Thoracic aorta (tissue), 2 donors: ENCODE results near the gene SRGN. TPM values are rescaled to one million over a fixed set of nuclear protein-coding genes. Genes with fewer than 3 reads are reported as not detected.

Source experiments
- ATAC-seq: fragments of 150-250 bp; one replicate; pipeline ENCODE4 v1.8.0; 2017; ENCODE audit warnings: low read depth; ENCODE audit not compliant: insufficient number of reproducible peaks, low FRiP score
- DNase-seq: peaks from one replicate; pipeline ENCODE4 v3.0.0-alpha.2; 2020; ENCODE audit warnings: low spot score
- H3K27ac ChIP-seq, 2 donors: fragments of 200-600 bp; sonication (generic); 1 replicate in 1 of 2; 2 replicates in 1 of 2; pipeline ENCODE4 v1.5.1; 2016; ENCODE audit warnings: mild to moderate bottlenecking in 2 of 2, moderate library complexity in 2 of 2
- H3K27me3 ChIP-seq: fragments of 200-600 bp; sonication (generic); replicated peaks from 2 replicates; pipeline ENCODE4 v1.6.0; 2016; ENCODE audit warnings: mild to moderate bottlenecking; ENCODE audit not compliant: insufficient read depth
- H3K36me3 ChIP-seq: fragments of 200-600 bp; sonication (generic); one replicate; pipeline ENCODE4 v1.5.1; 2016
- H3K4me1 ChIP-seq, 2 donors: fragments of 200-600 bp; sonication (generic); 1 replicate in 1 of 2; 2 replicates in 1 of 2; pipeline versions ENCODE4 v1.5.1 to v1.6.0; 2016; ENCODE audit warnings: low read depth in 2 of 2, mild to moderate bottlenecking in 1 of 2; ENCODE audit not compliant: control insufficient read depth in 1 of 2
- H3K4me3 ChIP-seq: fragments of 200-600 bp; sonication (generic); 2 replicates; pipeline ENCODE4 v1.5.1; 2016; ENCODE audit warnings: mild to moderate bottlenecking
- H3K9me3 ChIP-seq: fragments of 200-600 bp; sonication (generic); 2 replicates; pipeline ENCODE4 v1.5.1; 2016
- total RNA-seq, 2 donors: library from RNA; depleted of rRNA; stranded (reverse); fragments of >200 nt; gene quantifications; one replicate each; pipeline versions ENCODE4 v1.1.0 to v1.2.3, GENCODE V29; 2016
- TF ChIP-seq, protein P1 (sequence below): fragments of 200-600 bp; sonication (generic); IDR thresholded peaks from one replicate; pipeline ENCODE4 v1.5.1; 2019; ENCODE audit warnings: antibody characterized with exemption

The SRGN gene
- total RNA-seq, 2 donors from 2014 or later: 200 to 227 TPM

DNA sequence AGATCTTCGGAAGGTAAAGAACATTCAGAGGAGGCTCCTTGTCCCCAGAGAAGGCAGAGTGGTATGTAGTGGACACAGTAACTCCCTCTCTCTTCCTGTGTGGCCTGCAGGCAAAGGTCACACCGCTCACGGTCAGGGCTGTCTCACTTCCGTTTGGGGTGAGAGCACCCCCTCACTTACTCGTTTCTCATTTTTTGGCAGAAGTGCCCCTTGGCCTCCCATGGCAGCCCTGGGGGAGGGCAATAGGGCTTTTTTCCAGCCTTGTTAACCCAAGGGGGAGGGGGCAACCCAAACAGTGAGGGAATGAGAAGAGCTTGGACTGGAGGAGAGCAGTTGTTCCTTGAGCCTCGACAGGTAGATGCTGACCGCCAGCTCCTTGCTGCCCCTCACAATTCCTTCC, 31.8 kb upstream of the SRGN start:
- DNase-seq (no peak), ATAC-seq (no peak)
- Histone ChIP-seq H3K4me1 (peaks cover 0 to 5% of the 10 kb centered on the region in 2 donors), H3K27me3 (no peaks in the 10 kb centered on the region), H3K4me3 (no peak overlapping the region), H3K27ac (no peak overlapping the region), H3K9me3 (no peaks in the 10 kb centered on the region), H3K36me3 (no peaks in the 10 kb centered on the region)
- TF ChIP-seq, protein P1, sequence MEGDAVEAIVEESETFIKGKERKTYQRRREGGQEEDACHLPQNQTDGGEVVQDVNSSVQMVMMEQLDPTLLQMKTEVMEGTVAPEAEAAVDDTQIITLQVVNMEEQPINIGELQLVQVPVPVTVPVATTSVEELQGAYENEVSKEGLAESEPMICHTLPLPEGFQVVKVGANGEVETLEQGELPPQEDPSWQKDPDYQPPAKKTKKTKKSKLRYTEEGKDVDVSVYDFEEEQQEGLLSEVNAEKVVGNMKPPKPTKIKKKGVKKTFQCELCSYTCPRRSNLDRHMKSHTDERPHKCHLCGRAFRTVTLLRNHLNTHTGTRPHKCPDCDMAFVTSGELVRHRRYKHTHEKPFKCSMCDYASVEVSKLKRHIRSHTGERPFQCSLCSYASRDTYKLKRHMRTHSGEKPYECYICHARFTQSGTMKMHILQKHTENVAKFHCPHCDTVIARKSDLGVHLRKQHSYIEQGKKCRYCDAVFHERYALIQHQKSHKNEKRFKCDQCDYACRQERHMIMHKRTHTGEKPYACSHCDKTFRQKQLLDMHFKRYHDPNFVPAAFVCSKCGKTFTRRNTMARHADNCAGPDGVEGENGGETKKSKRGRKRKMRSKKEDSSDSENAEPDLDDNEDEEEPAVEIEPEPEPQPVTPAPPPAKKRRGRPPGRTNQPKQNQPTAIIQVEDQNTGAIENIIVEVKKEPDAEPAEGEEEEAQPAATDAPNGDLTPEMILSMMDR: no peak

DNA sequence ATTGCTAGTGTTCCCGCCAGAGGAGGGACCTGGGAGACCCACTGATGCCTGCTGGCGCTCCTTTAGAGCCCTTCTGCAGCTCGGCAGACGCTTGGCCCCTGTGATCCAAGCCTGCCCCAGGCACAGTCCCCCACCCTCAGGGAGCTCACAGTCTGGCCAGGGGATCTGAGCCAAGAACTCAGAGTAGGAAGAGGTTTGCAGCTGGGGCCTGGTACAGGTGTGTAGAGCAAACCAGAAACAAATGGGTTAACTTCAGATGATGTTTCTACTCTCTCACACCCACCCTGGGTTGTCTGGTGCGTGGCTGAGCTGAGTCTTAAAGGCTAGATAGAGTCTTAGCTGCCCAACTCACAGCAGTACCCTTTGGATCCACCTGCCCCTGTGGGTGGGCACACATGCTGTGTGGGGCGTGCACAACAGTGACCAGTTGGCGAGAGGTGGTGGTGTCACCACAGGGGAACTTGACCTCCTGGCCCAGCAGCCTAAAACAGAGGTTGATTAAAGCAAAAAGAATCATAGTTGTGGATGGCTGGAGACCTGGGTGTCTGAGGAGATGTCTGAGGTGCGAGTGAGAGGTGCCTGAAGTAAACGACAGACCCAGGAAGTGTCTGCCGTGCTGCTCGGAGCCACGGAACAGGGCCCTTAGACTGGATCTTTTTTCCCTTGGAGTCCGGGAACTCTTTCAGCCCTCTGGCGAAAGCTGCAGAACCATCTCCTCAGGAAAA, 31.2 kb upstream of the SRGN start:
- ATAC-seq (no peak), DNase-seq (no peak)
- Histone ChIP-seq H3K36me3 (no peaks in the 10 kb centered on the region), H3K27me3 (no peaks in the 10 kb centered on the region), H3K4me3 (no peak overlapping the region), H3K9me3 (no peaks in the 10 kb centered on the region), H3K27ac (no peak overlapping the region), H3K4me1 (peaks cover under 1 to 9% of the 10 kb centered on the region in 2 donors)
- TF ChIP-seq, protein P1: no peak

DNA sequence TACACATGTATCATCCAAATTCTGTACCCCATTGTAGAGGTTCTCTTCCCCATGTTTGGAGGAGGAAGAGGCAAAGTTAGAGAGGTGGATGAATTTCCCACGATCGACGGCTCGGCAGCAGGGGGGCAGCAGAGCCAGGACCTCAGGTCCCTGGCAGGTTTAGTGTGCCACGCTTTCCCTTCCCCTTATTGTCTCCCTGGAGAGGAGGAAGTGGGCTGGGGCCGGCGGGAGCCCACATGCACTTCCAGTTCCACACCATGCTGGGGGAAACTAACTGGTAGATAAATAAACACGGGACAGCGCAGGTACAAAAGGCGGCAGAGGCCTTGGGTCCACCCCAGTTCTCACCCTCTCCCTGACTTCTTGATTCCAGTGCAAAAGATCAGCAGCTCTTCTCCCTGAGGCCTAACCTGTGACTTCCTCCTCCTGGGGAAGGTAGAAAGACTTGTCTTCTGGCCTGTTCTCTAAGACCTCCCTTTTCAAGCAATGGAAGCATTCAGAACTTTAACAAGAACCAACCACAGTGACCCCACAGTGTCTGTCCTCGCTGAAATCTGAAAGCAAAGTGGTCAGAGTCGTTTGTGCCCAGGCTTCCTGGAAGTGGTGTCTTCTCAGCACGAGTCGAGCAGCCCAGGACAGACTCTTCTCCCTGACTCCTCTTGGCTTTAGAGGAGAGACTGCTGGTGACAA, 30.5 kb upstream of the SRGN start:
- TF ChIP-seq, protein P1: no peak
- Histone ChIP-seq H3K36me3 (no peaks in the 10 kb centered on the region), H3K4me1 (peaks cover 8 to 16% of the 10 kb centered on the region in 2 donors), H3K4me3 (no peak overlapping the region), H3K27ac (peak overlapping the region in 1 of 2 donors; percentile 37), H3K27me3 (no peaks in the 10 kb centered on the region), H3K9me3 (no peaks in the 10 kb centered on the region)
- no peak for DNase-seq
- ATAC-seq: no peak

DNA sequence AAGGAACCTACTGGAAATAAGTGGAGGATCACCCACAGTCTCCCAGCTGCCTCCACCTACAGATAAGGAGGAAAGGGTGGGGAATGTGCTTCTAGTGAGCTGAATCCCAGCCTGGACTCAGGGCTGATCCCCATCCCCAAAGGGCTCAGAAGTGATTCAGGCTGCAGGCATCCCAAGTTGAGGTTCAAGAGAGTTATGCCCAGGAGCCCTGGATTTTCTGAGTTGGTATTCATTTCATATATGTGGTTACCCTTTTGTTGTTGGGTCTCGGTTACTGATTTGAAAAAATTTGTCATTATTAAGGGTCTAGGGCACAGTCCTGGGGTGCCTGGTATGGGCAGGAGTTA, 30.0 kb upstream of the SRGN start:
- Histone ChIP-seq H3K36me3 (no peaks in the 10 kb centered on the region), H3K9me3 (no peaks in the 10 kb centered on the region), H3K4me1 (peaks cover 10 to 17% of the 10 kb centered on the region in 2 donors), H3K27me3 (no peaks in the 10 kb centered on the region), H3K27ac (peak overlapping the region in 1 of 2 donors; percentile 37), H3K4me3 (no peak overlapping the region)
- ATAC-seq: no peak
- TF ChIP-seq, protein P1: no peak
- DNase-seq: no peak

DNA sequence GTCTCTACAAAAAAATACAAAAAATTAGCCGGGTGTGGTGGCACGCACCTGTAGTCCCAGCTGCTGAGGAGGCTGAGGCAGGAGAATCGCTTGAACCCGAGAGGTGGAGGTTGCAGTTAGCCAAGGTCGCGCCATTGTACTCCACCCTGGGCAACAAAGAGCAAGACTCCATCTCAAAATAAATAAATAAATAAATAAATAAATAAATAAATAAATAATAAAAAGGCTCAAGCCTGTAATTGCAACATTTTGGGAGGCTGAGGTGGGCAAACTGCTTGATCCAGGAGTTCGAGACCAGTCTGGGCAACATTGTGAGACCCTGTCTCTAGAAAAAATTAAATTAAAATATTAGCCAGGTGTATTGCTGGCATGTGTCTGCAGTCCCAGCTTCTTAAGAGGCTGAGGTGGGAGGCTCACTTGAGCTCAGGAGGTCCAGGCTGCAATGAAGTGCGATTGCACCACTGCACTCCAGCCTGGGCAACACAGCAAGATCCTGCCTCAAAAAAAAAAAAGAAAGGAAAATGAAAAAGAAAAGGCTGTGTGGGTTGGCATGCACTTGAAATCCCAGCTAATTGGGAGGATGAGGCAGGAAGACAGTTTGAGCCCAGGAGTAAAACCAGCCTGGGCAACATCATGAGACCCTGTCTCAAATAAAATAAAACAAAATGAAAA, 27.6 kb upstream of the SRGN start:
- no peaks in the 10 kb centered on the region for H3K9me3 ChIP-seq
- no peaks in the 10 kb centered on the region for H3K27me3 ChIP-seq
- TF ChIP-seq, protein P1: no peak
- no peaks in the 10 kb centered on the region for H3K36me3 ChIP-seq
- H3K27ac ChIP-seq: peak overlapping the region in 1 of 2 donors; percentile 85
- DNase-seq (no peak), ATAC-seq (no peak)
- H3K4me3 ChIP-seq: no peak overlapping the region
- peaks cover 18 to 23% of the 10 kb centered on the region in 2 donors for H3K4me1 ChIP-seq
